Cardiac septum (tissue), 1 donor: ENCODE measurements around the gene CEP128. TPM values are rescaled to one million over a fixed set of nuclear protein-coding genes. Genes with fewer than 3 reads are reported as not detected.
"Not testable (repeated sequence)": the region's sequence is repeated elsewhere in the genome, so short reads cannot be mapped to it uniquely, and the experiment has no call there.

Experiments
- DNase-seq: peaks from one replicate; pipeline ENCODE4 v3.0.0-alpha.2; 2020; ENCODE audit warnings: low spot score
- intact Hi-C: fragments of 100-400 bp; cut with DNase I; formaldehyde crosslinking; loops from one replicate; pipeline ENCODE4 v1.14.0; 2022
- total RNA-seq: library from RNA; stranded (reverse); fragmentation: NEBNext Ultra II Directional; extraction: Animal tissue kit (Norgen Biotek cat#: 25700); gene quantifications from one replicate; pipeline ENCODE4 v1.2.1, GENCODE V29; 2021
- donor health status: DM: no; HTN: no; CAD: no.

CEP128 gene
- total RNA-seq, 1 donor from 2014 or later, result 3.0 TPM

- intact Hi-C loops, result no loop called here
- no peak for DNase-seq
Observed at GRCh38 chr14:80919622-80920021, 21.9 kb downstream of the CEP128 start.

DNA sequence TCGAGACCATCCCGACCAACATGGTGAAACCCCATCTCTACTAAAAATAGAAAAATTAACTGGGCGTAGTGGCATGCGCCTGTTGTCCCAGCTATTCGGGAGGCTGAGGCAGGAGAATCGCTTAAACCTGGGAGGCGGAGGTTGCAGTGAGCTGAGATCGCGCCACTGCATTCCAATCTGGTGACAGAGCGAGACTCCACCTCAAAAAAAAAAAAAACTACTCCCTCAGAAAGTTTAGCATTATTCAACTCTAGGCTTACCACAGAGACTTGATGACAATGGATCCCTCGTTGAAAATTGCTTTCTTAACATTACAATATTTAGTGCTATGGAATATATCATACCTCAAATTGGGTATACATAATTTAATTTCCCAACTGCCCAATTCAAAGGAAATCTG is 29.5 kb downstream of the CEP128 start:
- intact Hi-C loops, DNase-seq: not testable (repeated sequence)

- intact Hi-C loops, result no loop called here
- no peak for DNase-seq
Observed at GRCh38 chr14:80906946-80907345, 34.6 kb downstream of the CEP128 start.

GRCh38 chr14:80906336-80906735 is 35.2 kb downstream of the CEP128 start:
- DNase-seq, result no peak
- intact Hi-C loops, result no loop called here

DNA sequence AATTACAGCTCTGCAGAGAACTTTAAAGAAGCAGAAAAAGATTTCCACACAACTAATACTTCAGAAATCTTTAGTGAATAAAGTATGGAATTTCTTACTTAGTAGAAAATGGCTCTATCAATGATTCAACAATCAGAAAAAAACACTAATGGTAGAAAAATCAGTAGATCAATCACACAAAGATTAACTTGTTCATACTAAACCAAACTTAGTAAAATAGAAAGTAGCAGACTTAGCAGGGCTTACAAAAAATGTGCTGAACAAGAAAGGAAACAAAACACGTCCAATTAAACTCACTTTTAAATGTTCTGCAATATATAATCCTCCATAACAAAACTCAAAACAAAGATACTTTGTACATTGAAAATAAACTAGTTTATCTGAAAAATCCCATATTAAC is 38.9 kb downstream of the CEP128 start:
- intact Hi-C loops, result no loop called here

DNA sequence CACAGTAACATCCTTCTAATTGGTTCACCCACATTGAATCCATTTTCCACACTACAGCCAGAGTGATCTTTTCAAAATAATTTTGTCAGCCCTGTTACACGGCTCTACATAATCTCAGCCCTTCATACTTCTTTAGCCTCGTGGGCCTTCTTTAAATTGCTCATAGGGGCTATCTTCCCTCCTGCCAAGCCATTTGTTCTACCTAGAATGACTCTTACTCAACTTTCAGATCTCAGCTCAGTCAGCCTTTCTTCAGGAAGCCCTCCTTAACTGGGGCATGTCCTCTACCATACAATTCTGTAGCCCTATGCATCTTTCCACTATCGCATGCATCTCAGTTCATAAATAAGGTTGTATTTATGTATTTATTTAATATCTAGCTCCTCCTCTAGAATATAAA is 39.7 kb downstream of the CEP128 start:
- no peak for DNase-seq
- intact Hi-C loops, result no loop called here

More for the DNA sequence above, 38.9 kb downstream of the CEP128 start:
- DNase-seq, result no peak

GRCh38 chr14:80901260-80901659 is 40.3 kb downstream of the CEP128 start:
- no peak for DNase-seq
- intact Hi-C loops, result no loop called here

DNA sequence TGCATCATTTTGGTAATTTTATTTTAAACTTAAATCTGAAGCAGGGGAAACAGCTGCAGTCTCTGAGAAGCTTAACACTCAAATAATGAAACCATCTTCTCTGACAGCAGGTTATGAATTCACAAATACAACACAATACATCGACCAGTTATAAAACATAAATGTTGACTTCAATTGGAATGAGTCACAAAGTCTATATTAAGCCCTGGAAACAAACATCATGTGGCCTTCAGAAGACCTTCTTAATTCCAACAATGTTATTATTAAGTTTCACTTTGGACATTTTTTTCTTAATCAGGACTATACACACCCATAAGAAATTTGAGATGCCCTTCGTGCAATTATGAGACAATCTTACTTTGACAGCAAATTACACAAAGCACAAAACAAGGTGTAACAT is 68.9 kb downstream of the CEP128 start:
- intact Hi-C loops, result no loop called here
- DNase-seq, result no peak

GRCh38 chr14:80868260-80868659 is 73.3 kb downstream of the CEP128 start:
- DNase-seq, result no peak
- intact Hi-C loops, result no loop called here

DNA sequence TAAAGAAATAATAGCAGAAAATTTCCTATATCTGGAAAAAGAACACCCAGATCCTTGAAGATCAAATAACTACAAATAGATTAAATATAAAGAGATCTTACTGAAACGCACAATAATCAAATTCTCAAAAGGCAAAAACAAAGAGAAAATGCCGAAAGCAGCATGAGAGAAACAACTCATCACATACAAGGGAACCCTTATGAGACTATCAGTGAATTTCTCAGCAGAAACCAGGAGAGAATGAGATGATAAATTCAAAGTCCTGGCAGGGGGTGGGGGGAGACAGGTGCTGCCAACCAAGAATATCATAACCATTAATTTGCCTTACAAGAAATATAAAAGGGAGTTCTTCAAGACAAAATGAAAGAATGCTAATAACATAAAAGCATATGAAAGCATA is 73.7 kb downstream of the CEP128 start:
- intact Hi-C loops, result no loop called here
- no peak for DNase-seq

- intact Hi-C loops, result no loop called here
- DNase-seq, result no peak
Observed at GRCh38 chr14:80867091-80867490, 74.4 kb downstream of the CEP128 start.

DNA sequence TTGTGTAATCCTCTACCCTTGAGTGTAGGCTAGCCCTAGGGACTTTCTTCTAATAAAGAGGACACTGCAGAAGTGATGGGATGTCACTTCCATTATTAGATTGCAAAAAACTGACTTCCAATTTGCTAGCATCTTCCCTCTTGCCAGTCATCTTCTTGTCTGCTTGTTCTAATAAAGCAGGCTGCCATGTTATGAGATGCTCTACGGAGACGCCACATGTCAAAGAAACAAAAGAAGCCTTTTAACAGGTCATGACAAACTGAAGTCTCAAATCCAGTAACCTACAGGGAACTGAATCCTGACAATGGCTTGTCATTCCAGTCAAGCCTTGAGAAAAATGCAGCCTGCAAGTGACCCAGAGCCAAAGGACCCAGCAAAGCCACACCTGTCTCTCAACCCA is 76.0 kb downstream of the CEP128 start:
- no peak for DNase-seq
- intact Hi-C loops, result no loop called here

- DNase-seq, result no peak
- intact Hi-C loops, result no loop called here
Observed at GRCh38 chr14:80862983-80863382, 78.6 kb downstream of the CEP128 start.

DNA sequence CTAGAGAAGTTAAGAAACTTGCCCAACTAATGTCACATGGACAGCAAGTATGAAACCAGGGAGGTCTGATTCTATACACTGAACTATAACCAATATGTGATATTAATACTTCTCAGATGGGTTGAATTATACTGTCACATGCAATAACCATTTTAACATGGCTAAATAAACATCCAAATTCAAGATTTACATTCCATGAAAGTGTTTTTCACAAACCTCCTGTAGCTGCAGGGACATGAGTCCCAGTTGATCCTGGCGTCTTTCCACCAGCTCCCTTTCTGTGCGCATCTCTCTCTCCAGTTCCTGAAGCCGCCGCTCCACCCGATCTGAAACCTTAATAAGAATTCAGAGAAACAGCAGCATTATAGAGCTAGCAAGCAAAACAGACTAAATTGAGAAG is 79.0 kb downstream of the CEP128 start:
- intact Hi-C loops, result no loop called here
- DNase-seq, result no peak

DNA sequence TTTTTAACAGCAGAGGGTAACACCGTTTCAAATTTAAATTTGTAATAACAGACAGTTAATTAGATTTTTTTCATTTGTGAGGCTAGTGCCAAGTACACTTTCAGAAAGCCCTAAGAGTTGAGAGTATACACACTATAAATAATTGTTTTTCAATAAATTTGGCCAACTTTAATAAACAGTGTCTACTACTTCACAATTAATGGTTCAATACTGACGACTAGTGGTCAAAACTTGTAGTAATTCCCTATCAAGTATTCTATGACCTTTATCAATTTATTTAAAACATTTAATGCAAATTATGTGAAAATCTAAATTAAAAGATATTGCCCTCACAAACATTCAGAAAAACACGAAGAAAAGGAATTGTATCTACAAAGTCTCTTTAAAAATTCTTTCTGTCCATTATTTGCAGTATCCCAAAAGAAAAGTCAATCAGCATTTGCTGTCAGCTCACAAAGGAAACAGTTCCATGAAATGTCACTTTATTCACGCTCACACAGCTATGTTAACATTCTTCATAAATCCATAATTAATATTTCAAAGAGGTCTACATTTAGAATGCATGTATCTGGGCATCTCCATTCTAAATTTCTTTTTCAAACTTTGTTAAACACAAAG is 91.2 kb downstream of the CEP128 start:
- intact Hi-C loops, result loop anchor here (5.0 kb wide), 1 partner anchor 1883 kb away; no protein-coding TSS in a partner anchor
- DNase-seq, result no peak

DNA sequence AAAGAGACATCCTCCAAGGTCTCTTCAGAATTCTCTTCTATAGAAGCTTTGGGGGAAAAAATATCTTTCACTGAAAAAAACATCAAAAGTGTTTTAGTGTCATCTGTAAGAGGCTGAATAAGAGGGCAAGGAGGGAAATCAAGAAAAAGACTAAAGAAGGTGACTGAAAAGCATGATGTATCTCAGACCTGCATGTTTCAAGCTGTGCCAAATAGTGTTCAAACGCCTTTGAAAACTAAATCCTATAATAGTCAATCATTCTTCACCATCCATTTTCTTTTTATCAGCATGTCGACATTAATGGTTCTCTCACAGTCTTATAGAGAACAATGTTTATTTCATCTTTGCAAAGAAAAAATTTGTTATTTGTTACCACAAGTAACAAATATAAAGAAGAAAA is 94.5 kb downstream of the CEP128 start:
- no peak for DNase-seq
- intact Hi-C loops, result loop anchor here (10.0 kb wide), 1 partner anchor 792 kb away; no protein-coding TSS in a partner anchor

- intact Hi-C loops, result loop anchor here (10.0 kb wide), 1 partner anchor 791 kb away; no protein-coding TSS in a partner anchor
Observed at GRCh38 chr14:80845856-80846255, 95.7 kb downstream of the CEP128 start.

DNA sequence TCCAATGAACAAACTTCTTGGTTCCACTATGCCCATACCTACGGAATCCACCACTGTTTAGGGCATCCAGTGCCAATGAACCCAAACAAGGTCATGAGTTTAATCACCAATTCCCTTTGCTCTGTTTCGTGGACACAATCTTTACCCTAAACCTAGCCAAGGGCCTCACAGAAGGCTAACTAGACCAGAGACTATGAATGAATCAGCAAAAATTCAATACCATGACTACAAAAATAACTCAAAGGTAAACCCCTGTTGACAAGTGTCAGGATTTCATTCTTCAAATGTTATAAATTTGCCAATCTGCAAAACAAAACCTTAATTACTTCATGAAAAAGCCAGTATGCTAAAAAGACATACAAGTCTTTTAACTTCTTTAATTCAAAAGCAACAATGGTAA is 96.7 kb downstream of the CEP128 start:
- DNase-seq, result no peak
- intact Hi-C loops, result loop anchor here (10.0 kb wide), 1 partner anchor 790 kb away; no protein-coding TSS in a partner anchor

More at GRCh38 chr14:80845856-80846255, 95.7 kb downstream of the CEP128 start:
- DNase-seq, result no peak

- intact Hi-C loops, result loop anchor here (10.0 kb wide), 1 partner anchor 785 kb away; no protein-coding TSS in a partner anchor
- DNase-seq, result no peak
Observed at GRCh38 chr14:80839743-80840142, 101.8 kb downstream of the CEP128 start.

DNA sequence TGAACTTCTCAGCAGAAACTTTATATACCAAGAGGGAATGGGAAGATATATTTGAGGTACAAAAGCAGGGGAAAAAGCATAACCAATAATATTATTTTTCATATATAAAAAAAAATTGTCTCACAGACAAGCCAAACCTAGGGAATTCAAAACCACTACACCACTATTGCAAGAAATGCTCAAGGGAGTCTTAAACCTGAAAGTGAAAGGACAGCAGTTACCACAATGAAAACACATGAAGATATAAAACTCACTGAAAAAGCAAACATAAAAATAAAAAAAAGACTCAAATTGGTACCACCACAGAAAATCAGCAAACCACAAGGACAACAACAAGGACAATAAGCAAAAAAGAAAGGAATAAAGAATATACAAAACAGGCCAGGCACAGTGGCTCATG is 131.9 kb downstream of the CEP128 start:
- DNase-seq, result no peak
- intact Hi-C loops, result no loop called here

- DNase-seq, result no peak
- intact Hi-C loops, result no loop called here
Observed at GRCh38 chr14:80805136-80805535, 136.4 kb downstream of the CEP128 start.

DNA sequence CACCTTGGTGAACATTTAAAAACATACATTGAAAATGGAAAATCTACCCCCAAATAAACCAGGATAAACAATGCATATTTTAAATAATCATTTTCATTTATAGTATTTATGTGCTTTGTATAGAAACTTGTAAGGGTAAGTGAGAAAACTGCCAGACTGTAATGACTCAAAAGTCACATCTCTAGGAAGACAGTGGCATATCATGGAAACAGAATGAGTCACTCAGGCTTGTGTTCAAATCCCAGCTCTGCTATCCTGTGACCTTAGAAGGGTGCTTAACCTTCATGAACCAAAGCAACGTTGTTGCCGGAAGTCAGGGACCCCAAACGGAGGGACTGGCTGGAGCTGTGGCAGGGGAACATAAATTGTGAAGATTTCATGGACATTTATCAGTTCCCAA is 142.7 kb downstream of the CEP128 start:
- intact Hi-C loops, result no loop called here
- DNase-seq, result no peak
